Fibroblast of pulmonary artery (primary cell): ENCODE results near the gene GABRQ.
"Not testable (repeated sequence)": the region's sequence is repeated elsewhere in the genome, so short reads cannot be mapped to it uniquely, and the experiment has no call there.

Experiments
- DNase-seq: peaks from one replicate; pipeline ENCODE4 v3.0.0-alpha.2; 2010; ENCODE audit warnings: low read depth
- H3K4me3 ChIP-seq: replicated peaks from 2 replicates; pipeline ENCODE4 v1.5.1; 2011; ENCODE audit warnings: low read depth, mild to moderate bottlenecking, control low read depth, low read length, moderate library complexity
- CTCF ChIP-seq: IDR thresholded peaks from 2 replicates; pipeline ENCODE4 v1.5.1; 2011; ENCODE audit warnings: mild to moderate bottlenecking, control low read depth, low read length, inconsistent platforms; ENCODE audit errors: missing control alignments

The GABRQ gene

GRCh38 chrX:152656890-152657289, 19.2 kb downstream of the GABRQ start:
- no peak for TF ChIP-seq CTCF
- H3K4me3 ChIP-seq, result no peak overlapping the region
- no peak for DNase-seq

- TF ChIP-seq CTCF, result no peak
- no peak for DNase-seq
- H3K4me3 ChIP-seq, result no peak overlapping the region
Observed at GRCh38 chrX:152658302-152658701, 20.6 kb downstream of the GABRQ start.

- no peak for TF ChIP-seq CTCF
- DNase-seq, result no peak
- H3K4me3 ChIP-seq, result no peak overlapping the region
Observed at GRCh38 chrX:152663086-152663485, 25.4 kb downstream of the GABRQ start.

GRCh38 chrX:152674135-152674534, 36.4 kb downstream of the GABRQ start:
- H3K4me3 ChIP-seq, result no peak overlapping the region
- no peak for DNase-seq
- no peak for TF ChIP-seq CTCF

GRCh38 chrX:152674652-152675051, 37.0 kb downstream of the GABRQ start:
- DNase-seq, H3K4me3 ChIP-seq: not testable (repeated sequence)

- DNase-seq, H3K4me3 ChIP-seq: not testable (repeated sequence)
Observed at GRCh38 chrX:152681012-152681411, 43.3 kb downstream of the GABRQ start.

DNA sequence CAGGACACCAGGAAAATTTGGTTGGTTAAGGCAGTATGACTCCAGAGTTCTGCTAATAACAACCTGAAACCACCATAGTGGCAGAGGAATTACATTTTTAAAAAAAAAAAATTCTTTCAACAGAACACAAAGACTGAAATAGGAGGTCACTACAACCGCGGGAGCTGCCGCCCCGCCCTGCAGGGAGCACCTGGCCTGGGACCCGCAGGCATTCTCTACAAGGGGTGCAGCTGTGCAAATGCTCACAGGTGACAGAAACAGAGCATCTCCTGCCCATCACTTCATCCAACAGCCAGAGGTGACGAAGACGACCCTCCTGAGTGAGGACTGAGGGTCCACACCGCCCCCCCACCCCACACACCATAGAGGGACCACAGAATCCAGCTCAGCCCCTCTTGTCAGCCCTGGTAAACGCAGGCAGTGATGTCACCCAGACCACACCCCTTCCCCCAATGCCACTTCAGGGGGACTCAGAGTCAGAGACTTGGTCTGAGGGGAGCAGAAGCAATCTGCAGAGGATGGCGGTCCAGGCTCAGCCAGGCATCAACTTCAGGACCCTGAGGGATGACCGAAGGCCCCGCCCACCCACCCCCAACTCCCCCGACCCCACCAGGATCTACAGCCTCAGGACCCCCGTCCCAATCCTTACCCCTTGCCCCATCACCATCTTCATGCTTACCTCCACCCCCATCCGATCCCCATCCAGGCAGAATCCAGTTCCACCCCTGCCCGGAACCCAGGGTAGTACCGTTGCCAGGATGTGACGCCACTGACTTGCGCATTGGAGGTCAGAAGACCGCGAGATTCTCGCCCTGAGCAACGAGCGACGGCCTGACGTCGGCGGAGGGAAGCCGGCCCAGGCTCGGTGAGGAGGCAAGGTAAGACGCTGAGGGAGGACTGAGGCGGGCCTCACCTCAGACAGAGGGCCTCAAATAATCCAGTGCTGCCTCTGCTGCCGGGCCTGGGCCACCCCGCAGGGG, 60.5 kb downstream of the GABRQ start, which contains the start of gene MAGEA3:
TSS of gene MAGEA3 (plus strand) at position 843 of the 980 bp plus-strand sequence. CDS start 2,039 bp downstream, outside the sequence.
- DNase-seq, H3K4me3 ChIP-seq: not testable (repeated sequence)

- not testable (repeated sequence) for H3K4me3 ChIP-seq, DNase-seq
Observed at GRCh38 chrX:152700390-152700789, 62.7 kb downstream of the GABRQ start.

- not testable (repeated sequence) for DNase-seq, H3K4me3 ChIP-seq
Observed at GRCh38 chrX:152706500-152706899, 68.8 kb downstream of the GABRQ start.
